Measurements from ENCODE around the gene ZNF784.
A peak's percentile ranks its signal among the peaks of the same experiment; 100 is the strongest.

Gene ZNF784

GRCh38 chr19:55605637-55606470 lies 18.5 kb downstream of the ZNF784 start, which contains the start of gene ZNF865:
ZNF865 (plus strand) TSS chr19:55605647; CDS start chr19:55613619, 7,972 bp downstream.
- DNase-seq (ENCODE audit: insufficient read length, low spot score) (no peak), FAIRE-seq (peak; percentile 86)

DNA sequence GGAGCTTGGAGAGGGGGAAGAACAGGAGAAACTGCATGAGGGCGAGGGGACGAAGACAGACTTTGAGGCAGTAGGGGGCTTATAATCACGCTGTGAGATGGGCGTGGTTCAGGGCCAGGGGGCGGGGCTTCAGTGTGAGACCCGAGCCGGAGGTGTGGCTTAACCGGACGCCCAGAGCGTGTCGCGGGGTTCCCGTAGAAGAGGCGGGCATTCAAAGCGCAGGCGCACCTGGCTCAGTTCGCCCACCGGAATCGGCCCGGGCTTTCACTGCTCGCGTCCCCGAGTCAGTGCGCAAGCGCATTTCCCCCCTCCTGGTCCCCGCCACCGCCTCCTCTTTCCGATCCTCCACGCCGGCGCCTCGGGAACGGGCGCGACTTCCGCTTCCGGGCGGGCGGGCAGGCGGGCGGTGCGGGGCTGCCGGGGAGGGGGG lies 19.1 kb downstream of the ZNF784 start:
- FAIRE-seq, result peak; percentile 93
- peak; percentile 92 for DNase-seq (ENCODE audit: insufficient read length, low spot score)

- DNase-seq (ENCODE audit: insufficient read length, low spot score) (no peak), FAIRE-seq (no peak)
Measured at GRCh38 chr19:55603581-55604292, 20.6 kb downstream of the ZNF784 start.

GRCh38 chr19:55603115-55603514 lies 21.3 kb downstream of the ZNF784 start:
- no peak for FAIRE-seq
- DNase-seq (ENCODE audit: insufficient read length, low spot score), result no peak

- DNase-seq (ENCODE audit: insufficient read length, low spot score) (no peak), FAIRE-seq (no peak)
Measured at GRCh38 chr19:55602104-55603001, 22.0 kb downstream of the ZNF784 start.

GRCh38 chr19:55601084-55601483 lies 23.3 kb downstream of the ZNF784 start:
- DNase-seq (ENCODE audit: insufficient read length, low spot score) (no peak), FAIRE-seq (no peak)

DNA sequence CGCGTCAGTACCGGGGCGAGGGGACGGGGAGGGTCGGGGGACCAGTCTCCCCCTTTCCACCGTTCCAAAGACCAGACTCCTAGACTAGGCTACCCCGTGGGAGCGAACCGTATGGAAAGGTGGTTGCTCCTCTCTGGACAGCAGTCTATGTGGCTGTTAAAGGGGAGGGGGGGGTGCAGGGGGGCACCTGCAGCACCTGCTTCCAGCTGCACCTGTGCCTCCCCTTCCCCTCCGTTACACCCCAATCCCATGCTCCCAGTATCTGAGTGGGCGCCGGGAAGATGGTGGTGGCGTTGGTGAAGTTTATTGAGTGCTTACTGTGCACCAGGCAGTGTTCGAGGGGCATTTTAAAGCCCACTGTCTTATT lies 23.7 kb downstream of the ZNF784 start:
- FAIRE-seq (no peak), DNase-seq (ENCODE audit: insufficient read length, low spot score) (no peak)

GRCh38 chr19:55599842-55600661 lies 24.3 kb downstream of the ZNF784 start, which contains the start of gene ZNF524:
ZNF524 (plus strand) TSS chr19:55600288; CDS start chr19:55602113, 1,825 bp downstream.
- FAIRE-seq, result no peak
- peak; percentile 80 for DNase-seq (ENCODE audit: insufficient read length, low spot score)

DNA sequence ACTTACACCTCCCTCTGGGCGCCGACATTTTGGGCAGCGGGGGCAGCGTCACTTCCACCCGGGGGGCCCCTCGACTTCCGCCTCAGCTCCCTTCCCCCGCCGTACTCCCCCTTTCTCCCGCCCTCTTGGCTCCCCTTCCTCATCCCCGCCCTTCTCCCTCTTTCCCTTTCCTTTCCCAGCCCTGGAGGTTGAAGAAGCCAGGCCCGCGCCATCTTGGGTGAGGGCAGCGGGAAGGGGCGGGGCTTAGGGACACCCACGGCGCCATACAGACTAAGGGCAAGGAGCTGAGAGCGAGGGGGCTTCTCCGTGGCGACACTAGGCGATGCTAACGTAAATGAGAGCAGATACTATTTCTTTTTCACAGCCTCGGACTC lies 24.9 kb downstream of the ZNF784 start, which contains the start of gene FIZ1:
TSS of gene FIZ1 (minus strand) at position 50 of the 374 bp plus-strand sequence. CDS start 1,652 bp downstream, outside the sequence.
- DNase-seq (ENCODE audit: insufficient read length, low spot score) (peak; percentile 85), FAIRE-seq (no peak)

DNA sequence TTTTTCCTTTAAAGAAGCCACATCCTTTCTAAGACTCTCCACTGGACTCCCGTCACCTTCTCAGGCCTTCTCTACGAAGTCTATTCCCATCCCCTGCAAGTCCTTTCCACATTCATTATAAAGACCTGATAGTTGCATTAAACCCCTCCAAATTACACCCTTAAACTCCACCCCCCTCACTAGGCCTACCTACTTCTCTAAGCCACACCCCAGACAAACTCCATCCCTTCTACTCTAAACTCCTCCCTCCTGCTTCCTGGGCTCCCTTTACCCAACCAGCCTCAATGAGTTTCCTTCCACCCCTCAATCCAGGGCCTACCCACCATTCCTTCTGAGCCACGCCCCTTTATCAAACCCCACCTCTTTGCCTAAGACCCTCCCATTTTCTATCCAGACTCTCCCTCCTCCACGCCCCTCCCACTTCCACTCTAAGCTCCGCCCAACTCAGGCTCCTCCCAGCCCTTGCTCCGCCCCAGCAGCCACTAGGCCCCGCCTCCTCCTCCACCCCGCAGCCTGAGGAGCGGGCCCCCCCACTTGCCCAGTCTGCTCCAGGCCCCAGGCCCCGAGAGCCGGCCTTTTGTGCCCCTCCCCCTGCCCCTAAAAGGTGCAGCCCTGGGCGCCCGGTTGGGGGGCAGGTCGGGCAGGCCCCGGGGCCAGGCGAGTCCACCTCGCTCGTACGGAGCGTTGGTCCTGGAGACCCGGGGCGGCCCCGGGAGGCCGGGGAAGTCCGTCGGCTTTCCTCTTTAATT lies 25.5 kb downstream of the ZNF784 start:
- FAIRE-seq (peak; percentile 95), DNase-seq (ENCODE audit: insufficient read length, low spot score) (peak; percentile 77)

- DNase-seq (ENCODE audit: insufficient read length, low spot score) (no peak), FAIRE-seq (no peak)
Measured at GRCh38 chr19:55598034-55598433, 26.3 kb downstream of the ZNF784 start.

- FAIRE-seq, result no peak
- DNase-seq (ENCODE audit: insufficient read length, low spot score), result no peak
Measured at GRCh38 chr19:55597501-55597921, 26.9 kb downstream of the ZNF784 start.

- no peak for DNase-seq (ENCODE audit: insufficient read length, low spot score)
- FAIRE-seq, result no peak
Measured at GRCh38 chr19:55596304-55596703, 28.1 kb downstream of the ZNF784 start.

DNA sequence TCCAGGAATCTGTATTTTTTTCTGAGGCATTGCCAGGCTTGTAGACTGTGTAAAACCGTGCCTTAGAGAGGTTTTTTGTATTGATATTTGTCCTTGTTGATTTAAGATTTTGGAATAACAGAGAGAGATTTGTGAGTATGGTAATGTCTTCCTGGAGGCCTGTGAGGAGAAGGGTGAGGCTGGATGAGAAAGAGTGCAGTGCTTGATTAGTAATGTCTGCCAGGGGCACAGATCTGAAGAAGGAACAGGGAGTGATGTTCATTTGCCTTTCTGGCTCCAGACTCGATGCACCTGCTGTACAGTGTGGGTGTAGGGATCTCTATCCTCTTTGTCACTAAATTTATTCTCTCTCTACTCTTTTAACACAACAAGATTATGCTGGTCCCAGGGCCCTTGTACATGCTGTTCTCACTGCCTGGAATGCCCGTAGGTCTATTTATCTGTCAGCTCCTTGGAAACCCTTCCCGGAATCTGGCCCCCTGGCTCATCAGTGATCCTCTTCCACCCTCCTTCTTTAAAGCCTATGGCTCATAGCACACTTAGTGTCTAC lies 29.3 kb downstream of the ZNF784 start:
- FAIRE-seq, result no peak
- no peak for DNase-seq (ENCODE audit: insufficient read length, low spot score)

DNA sequence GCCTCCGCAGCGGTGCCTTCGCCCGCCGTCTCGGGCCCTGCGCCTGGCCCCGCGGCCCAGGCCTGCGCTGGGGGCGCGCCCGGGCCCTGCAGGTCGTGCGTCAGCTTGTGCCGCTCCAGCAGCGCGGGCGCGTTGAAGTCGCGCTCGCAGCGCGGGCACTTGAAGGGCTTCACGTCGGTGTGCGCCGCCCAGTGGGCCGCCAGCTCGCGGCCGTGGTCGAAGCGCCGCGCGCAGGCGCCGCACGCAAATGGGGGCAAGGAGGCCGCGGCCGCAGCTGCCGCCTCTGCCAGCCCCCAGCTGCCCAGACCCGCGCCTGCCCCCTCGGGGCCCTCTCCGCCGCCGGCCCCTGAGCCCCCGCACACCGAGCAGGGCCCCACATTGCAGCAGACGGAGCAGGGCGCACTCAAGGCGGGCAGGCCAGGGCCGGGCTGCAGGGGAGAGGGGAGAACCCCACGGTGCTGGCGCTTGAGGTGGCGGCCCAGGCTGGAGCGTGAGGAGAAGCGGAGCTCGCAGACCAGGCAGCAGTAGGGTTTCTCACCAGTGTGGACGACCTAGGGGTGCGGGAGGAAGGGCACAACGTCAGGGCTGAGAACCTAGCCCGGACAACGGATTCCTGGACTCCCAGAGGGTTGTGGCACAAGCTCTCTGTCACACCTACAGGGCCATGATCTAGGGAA lies 31.1 kb downstream of the ZNF784 start:
- no peak for FAIRE-seq

DNA sequence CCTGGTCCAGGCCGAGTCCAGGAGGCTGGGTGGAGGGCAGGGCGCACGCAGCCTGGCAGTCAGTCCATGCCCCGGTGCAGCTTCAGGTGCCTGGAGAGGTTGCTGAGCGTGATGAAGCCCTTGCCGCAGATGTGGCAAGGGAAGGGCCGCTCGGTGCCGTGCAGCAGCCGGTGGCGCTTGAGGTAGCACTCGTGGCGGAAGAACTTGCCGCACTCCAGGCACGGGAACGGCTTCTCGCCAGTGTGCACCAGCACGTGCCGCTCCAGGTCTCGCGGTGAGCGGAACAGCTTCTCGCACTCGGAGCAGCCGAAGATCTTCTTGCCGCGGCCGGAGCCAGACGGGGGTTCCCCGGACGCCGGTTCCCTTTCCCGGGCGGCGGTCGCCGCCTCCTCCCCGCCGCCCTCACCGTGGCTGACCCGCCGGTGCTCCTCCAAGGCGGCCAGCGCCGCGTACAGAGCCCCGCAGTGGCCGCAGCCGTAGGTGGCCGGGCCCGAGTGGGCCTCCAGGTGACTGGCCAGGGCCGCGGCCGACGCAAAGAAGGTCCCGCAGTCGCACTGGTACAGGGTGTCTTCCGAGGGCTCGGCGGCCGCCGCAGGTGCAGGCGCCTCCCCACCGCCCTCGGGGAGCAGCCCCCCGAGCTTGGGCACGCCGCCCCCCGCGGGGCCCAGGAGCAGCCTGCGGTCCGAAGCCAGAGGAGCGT lies 31.8 kb downstream of the ZNF784 start:
- FAIRE-seq, result no peak
- DNase-seq (ENCODE audit: insufficient read length, low spot score), result no peak

More for the DNA sequence above, 31.1 kb downstream of the ZNF784 start:
- DNase-seq (ENCODE audit: insufficient read length, low spot score), result no peak

- no peak for FAIRE-seq
- no peak for DNase-seq (ENCODE audit: insufficient read length, low spot score)
Measured at GRCh38 chr19:55591555-55591954, 32.8 kb downstream of the ZNF784 start.

DNA sequence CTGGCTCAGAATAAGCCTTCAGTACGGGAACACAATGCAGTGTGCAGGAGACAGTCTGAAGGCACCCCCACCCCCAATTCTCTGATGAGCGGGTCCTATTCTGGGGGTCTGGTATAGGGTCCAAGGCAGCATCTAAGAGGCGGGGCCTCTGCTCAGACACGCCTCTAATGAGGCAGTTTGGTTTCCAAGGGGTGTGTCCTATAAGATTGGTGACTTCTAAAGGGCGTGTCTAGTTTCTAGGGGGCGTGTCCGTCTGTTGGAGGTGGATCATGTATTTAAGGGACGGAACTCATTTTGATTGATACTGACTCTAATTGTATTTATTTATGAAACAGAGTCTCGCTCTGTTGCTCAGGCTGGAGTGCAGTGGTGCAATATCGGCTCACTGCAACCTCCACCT lies 33.7 kb downstream of the ZNF784 start:
- no peak for FAIRE-seq
- DNase-seq (ENCODE audit: insufficient read length, low spot score), result no peak
